ENCODE results near the gene VAT1L. TPM values are rescaled to one million over a fixed set of nuclear protein-coding genes. Genes with fewer than 3 reads are reported as not detected.
A peak's percentile ranks its signal among the peaks of the same experiment; 100 is the strongest.

Gene VAT1L
- total and polyA plus RNA-seq, 10 of the 15 experiments (the other 5 are each of a cell fraction or from before 2014, with no cell fraction given) = 0.06 to 0.18 (median 0.10) TPM; not detected in 5

DNA sequence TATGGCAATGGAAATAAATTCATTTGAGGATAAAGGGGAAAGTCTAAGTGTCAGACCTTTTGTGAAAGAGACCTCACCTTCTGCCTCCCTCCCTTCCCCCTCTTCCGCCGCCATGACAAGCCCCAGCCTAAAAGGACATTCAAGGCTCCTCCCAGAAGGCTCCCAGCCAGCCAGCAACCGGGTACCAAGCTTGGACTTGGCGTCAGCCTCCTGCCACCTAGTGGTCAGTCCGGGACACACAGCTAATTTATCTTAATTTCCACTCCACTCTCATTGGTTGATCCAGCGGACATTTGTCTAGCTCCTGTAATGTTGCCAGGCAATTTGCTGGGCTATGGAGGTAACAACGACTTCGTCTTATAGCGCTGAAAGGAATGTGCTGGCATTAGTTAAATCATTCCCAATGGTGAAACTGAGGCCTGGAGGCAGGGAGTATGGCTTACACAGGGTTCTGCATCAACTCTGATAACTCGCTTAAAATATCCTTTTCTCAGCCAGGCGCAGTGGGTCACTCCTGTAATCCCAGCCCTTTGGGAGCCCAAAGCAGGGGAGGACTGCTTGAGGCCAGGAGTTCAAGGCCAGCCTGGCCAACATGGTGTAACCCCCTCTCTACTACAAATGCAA lies 214.7 kb downstream of the VAT1L start (continued):
- TF ChIP-seq MTA3 (IDR thresholded peaks at IDR 0.05; ENCODE audit: borderline replicate concordance, low read length) = no peak
- no peak for TF ChIP-seq FOXK2 (IDR thresholded peaks at IDR 0.05)
- TF ChIP-seq POLR2A (IDR thresholded peaks at IDR 0.05; ENCODE audit: low read depth, low read length) = no peak
- no peak for TF ChIP-seq FOS (IDR thresholded peaks at IDR 0.05; ENCODE audit: borderline replicate concordance, extremely low read depth, insufficient read length)
- no peak for TF ChIP-seq BCL11A (IDR thresholded peaks at IDR 0.05; ENCODE audit: low read depth, low read length)
- TF ChIP-seq, protein P1, sequence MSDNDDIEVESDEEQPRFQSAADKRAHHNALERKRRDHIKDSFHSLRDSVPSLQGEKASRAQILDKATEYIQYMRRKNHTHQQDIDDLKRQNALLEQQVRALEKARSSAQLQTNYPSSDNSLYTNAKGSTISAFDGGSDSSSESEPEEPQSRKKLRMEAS (IDR thresholded peaks at IDR 0.05; ENCODE audit: low read depth, low read length) = no peak
- TF ChIP-seq, protein P2, sequence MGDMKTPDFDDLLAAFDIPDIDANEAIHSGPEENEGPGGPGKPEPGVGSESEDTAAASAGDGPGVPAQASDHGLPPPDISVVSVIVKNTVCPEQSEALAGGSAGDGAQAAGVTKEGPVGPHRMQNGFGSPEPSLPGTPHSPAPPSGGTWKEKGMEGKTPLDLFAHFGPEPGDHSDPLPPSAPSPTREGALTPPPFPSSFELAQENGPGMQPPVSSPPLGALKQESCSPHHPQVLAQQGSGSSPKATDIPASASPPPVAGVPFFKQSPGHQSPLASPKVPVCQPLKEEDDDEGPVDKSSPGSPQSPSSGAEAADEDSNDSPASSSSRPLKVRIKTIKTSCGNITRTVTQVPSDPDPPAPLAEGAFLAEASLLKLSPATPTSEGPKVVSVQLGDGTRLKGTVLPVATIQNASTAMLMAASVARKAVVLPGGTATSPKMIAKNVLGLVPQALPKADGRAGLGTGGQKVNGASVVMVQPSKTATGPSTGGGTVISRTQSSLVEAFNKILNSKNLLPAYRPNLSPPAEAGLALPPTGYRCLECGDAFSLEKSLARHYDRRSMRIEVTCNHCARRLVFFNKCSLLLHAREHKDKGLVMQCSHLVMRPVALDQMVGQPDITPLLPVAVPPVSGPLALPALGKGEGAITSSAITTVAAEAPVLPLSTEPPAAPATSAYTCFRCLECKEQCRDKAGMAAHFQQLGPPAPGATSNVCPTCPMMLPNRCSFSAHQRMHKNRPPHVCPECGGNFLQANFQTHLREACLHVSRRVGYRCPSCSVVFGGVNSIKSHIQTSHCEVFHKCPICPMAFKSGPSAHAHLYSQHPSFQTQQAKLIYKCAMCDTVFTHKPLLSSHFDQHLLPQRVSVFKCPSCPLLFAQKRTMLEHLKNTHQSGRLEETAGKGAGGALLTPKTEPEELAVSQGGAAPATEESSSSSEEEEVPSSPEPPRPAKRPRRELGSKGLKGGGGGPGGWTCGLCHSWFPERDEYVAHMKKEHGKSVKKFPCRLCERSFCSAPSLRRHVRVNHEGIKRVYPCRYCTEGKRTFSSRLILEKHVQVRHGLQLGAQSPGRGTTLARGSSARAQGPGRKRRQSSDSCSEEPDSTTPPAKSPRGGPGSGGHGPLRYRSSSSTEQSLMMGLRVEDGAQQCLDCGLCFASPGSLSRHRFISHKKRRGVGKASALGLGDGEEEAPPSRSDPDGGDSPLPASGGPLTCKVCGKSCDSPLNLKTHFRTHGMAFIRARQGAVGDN (IDR thresholded peaks at IDR 0.05) = no peak
- TF ChIP-seq, protein P3, sequence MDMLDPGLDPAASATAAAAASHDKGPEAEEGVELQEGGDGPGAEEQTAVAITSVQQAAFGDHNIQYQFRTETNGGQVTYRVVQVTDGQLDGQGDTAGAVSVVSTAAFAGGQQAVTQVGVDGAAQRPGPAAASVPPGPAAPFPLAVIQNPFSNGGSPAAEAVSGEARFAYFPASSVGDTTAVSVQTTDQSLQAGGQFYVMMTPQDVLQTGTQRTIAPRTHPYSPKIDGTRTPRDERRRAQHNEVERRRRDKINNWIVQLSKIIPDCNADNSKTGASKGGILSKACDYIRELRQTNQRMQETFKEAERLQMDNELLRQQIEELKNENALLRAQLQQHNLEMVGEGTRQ (IDR thresholded peaks at IDR 0.05; ENCODE audit: borderline replicate concordance, low read depth, low read length) = no peak
- TF ChIP-seq SMC3 (IDR thresholded peaks at IDR 0.05; ENCODE audit: borderline replicate concordance, low read length) = peak; percentile 67
- no peak for TF ChIP-seq CHD4 (IDR thresholded peaks at IDR 0.05)
- TF ChIP-seq, protein P4, sequence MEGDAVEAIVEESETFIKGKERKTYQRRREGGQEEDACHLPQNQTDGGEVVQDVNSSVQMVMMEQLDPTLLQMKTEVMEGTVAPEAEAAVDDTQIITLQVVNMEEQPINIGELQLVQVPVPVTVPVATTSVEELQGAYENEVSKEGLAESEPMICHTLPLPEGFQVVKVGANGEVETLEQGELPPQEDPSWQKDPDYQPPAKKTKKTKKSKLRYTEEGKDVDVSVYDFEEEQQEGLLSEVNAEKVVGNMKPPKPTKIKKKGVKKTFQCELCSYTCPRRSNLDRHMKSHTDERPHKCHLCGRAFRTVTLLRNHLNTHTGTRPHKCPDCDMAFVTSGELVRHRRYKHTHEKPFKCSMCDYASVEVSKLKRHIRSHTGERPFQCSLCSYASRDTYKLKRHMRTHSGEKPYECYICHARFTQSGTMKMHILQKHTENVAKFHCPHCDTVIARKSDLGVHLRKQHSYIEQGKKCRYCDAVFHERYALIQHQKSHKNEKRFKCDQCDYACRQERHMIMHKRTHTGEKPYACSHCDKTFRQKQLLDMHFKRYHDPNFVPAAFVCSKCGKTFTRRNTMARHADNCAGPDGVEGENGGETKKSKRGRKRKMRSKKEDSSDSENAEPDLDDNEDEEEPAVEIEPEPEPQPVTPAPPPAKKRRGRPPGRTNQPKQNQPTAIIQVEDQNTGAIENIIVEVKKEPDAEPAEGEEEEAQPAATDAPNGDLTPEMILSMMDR (IDR thresholded peaks at IDR 0.05 in 2 of 3, conservative IDR thresholded peaks at IDR 0.05 in 1 of 3; ENCODE audit: control insufficient read depth in 2 of 3, extremely low read depth in 1 of 3, insufficient read depth in 1 of 3, low read depth in 3 of 3, low read length in 3 of 3) = peak; percentile 85 to 97 (median 90)
- TF ChIP-seq, protein P5, sequence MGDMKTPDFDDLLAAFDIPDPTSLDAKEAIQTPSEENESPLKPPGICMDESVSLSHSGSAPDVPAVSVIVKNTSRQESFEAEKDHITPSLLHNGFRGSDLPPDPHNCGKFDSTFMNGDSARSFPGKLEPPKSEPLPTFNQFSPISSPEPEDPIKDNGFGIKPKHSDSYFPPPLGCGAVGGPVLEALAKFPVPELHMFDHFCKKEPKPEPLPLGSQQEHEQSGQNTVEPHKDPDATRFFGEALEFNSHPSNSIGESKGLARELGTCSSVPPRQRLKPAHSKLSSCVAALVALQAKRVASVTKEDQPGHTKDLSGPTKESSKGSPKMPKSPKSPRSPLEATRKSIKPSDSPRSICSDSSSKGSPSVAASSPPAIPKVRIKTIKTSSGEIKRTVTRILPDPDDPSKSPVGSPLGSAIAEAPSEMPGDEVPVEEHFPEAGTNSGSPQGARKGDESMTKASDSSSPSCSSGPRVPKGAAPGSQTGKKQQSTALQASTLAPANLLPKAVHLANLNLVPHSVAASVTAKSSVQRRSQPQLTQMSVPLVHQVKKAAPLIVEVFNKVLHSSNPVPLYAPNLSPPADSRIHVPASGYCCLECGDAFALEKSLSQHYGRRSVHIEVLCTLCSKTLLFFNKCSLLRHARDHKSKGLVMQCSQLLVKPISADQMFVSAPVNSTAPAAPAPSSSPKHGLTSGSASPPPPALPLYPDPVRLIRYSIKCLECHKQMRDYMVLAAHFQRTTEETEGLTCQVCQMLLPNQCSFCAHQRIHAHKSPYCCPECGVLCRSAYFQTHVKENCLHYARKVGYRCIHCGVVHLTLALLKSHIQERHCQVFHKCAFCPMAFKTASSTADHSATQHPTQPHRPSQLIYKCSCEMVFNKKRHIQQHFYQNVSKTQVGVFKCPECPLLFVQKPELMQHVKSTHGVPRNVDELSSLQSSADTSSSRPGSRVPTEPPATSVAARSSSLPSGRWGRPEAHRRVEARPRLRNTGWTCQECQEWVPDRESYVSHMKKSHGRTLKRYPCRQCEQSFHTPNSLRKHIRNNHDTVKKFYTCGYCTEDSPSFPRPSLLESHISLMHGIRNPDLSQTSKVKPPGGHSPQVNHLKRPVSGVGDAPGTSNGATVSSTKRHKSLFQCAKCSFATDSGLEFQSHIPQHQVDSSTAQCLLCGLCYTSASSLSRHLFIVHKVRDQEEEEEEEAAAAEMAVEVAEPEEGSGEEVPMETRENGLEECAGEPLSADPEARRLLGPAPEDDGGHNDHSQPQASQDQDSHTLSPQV (IDR thresholded peaks at IDR 0.05) = no peak
- TF ChIP-seq MEF2A (IDR thresholded peaks at IDR 0.05; ENCODE audit: insufficient read depth, low read depth, low read length) = no peak
- TF ChIP-seq, protein P6, sequence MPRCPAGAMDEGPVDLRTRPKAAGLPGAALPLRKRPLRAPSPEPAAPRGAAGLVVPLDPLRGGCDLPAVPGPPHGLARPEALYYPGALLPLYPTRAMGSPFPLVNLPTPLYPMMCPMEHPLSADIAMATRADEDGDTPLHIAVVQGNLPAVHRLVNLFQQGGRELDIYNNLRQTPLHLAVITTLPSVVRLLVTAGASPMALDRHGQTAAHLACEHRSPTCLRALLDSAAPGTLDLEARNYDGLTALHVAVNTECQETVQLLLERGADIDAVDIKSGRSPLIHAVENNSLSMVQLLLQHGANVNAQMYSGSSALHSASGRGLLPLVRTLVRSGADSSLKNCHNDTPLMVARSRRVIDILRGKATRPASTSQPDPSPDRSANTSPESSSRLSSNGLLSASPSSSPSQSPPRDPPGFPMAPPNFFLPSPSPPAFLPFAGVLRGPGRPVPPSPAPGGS (IDR thresholded peaks at IDR 0.05; ENCODE audit: borderline replicate concordance, insufficient read depth, low read depth, low read length, poor library complexity, severe bottlenecking) = no peak
- TF ChIP-seq NR2C2 (IDR thresholded peaks at IDR 0.05; ENCODE audit: borderline replicate concordance, control insufficient read depth, insufficient read length, low read depth) = no peak
- no peak for TF ChIP-seq BHLHE40 (IDR thresholded peaks at IDR 0.05; ENCODE audit: borderline replicate concordance in 1 of 2, low read depth in 2 of 2, low read length in 1 of 2)
- no peak for TF ChIP-seq NR2F1 (conservative IDR thresholded peaks at IDR 0.05)
